HUES64 (cell line): ENCODE data around the gene NAP1L1.

Experiments used
- H3K27ac ChIP-seq: 2 replicates; pipeline ENCODE4 v1.7.0; 2013; ENCODE audit warnings: low read depth, low read length, inconsistent platforms
- H3K27me3 ChIP-seq: 2 replicates; pipeline ENCODE4 v1.6.1; 2013; ENCODE audit warnings: mild to moderate bottlenecking, low read length; ENCODE audit not compliant: insufficient read depth
- H3K36me3 ChIP-seq: 2 replicates; pipeline ENCODE4 v1.6.1; 2013; ENCODE audit warnings: mild to moderate bottlenecking, low read length; ENCODE audit not compliant: insufficient read depth
- H3K4me1 ChIP-seq: 2 replicates; pipeline ENCODE4 v1.6.1; 2013; ENCODE audit warnings: mild to moderate bottlenecking, low read length, moderate library complexity; ENCODE audit not compliant: insufficient read depth
- H3K4me3 ChIP-seq: 2 replicates; pipeline ENCODE4 v1.5.1; 2013; ENCODE audit warnings: mild to moderate bottlenecking, low read length, moderate library complexity
- H3K9ac ChIP-seq: 2 replicates; pipeline ENCODE4 v1.6.1; 2013; ENCODE audit warnings: mild to moderate bottlenecking, low read depth, low read length
- H3K9me3 ChIP-seq: 2 replicates; pipeline ENCODE4 v1.6.1; 2013; ENCODE audit warnings: low read depth, low read length; ENCODE audit not compliant: insufficient read depth
- WGBS: fragments of 150-250, 120-280 bp; methylation state at CpG from one replicate; pipeline ENCODE4 v1.1.7; 2013; ENCODE audit warnings: missing lambda C conversion rate; 5-methylcytosine and 5-hydroxymethylcytosine counted together

Gene NAP1L1

DNA sequence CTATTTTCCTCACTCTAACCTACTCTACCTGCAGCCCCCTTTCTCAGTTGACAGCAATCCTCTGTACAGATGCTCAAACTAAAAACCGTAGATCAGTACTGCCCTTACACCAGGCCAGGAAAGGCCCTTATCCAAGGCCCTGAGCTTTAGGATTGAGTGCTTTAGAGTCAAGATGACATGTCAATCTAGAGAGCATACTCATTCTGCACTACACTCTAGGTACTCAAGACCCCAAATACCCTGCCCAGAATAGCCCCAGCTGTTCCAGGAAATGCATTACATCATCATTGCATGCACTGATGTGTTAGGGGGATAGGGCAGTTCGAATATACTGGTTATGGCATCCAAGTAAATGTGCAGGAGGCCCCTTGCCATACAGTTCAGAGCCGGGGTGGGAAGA lies 49.4 kb downstream of the NAP1L1 start:
- H3K27me3 ChIP-seq: no peaks in the 10 kb centered on the region
- no peak overlapping the region for H3K9ac ChIP-seq
- no peak overlapping the region for H3K27ac ChIP-seq
- H3K4me1 ChIP-seq: peaks cover 34% of the 10 kb centered on the region
- 91% methylated on average over 3 of the region's 3 CpGs for WGBS
- no peaks in the 10 kb centered on the region for H3K9me3 ChIP-seq
- H3K4me3 ChIP-seq: no peak overlapping the region
- no peaks in the 10 kb centered on the region for H3K36me3 ChIP-seq

DNA sequence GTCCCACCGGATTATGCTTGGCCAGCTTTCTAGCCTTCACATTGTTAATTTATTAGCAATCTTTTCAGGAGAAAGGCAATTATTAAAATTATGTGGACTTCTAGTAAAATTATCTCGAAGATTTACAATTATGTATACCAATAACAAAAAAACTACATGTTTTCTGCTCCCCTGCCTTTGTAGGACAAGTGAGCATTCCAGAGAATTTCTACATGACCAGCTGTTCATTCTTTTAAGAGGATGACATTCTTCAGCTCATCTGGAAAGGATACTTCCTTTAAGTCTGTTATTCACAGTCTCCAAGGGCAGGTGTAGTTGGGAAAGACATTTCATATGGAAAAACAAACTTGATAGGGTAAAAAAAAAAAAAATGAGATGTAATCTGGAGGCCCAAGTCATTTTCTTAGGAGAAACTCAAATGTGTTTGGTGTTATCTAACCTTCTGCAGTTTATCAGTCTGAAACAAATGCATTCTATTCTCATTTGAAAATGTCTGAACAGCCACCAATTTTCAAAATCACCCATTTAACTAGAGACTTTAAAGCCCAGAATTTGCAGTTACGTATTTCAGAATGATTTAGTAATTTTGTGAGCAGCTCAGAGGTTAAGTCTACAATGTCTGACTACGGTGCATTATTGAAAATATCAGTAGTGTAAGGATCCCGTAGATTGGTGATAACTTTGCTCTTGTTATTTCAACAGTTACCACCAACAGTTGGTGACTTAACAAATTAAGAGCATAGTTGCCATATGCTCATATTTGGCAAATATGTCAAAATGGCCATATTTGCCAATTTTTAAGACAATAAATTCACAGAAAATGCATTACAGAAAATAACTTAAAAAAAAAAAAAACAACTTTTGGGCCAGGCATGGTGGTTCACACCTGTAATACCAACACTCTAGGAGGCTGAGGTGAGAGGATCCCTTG lies 51.1 kb downstream of the NAP1L1 start:
- Histone ChIP-seq H3K9me3 (no peaks in the 10 kb centered on the region), H3K4me1 (peaks cover 30% of the 10 kb centered on the region), H3K27ac (peak overlapping the region; percentile 86), H3K27me3 (no peaks in the 10 kb centered on the region), H3K9ac (peak overlapping the region; percentile 88), H3K36me3 (peaks cover 15% of the 10 kb centered on the region), H3K4me3 (peak overlapping the region; percentile 95)
- 78% methylated on average over 5 of the region's 5 CpGs for WGBS

DNA sequence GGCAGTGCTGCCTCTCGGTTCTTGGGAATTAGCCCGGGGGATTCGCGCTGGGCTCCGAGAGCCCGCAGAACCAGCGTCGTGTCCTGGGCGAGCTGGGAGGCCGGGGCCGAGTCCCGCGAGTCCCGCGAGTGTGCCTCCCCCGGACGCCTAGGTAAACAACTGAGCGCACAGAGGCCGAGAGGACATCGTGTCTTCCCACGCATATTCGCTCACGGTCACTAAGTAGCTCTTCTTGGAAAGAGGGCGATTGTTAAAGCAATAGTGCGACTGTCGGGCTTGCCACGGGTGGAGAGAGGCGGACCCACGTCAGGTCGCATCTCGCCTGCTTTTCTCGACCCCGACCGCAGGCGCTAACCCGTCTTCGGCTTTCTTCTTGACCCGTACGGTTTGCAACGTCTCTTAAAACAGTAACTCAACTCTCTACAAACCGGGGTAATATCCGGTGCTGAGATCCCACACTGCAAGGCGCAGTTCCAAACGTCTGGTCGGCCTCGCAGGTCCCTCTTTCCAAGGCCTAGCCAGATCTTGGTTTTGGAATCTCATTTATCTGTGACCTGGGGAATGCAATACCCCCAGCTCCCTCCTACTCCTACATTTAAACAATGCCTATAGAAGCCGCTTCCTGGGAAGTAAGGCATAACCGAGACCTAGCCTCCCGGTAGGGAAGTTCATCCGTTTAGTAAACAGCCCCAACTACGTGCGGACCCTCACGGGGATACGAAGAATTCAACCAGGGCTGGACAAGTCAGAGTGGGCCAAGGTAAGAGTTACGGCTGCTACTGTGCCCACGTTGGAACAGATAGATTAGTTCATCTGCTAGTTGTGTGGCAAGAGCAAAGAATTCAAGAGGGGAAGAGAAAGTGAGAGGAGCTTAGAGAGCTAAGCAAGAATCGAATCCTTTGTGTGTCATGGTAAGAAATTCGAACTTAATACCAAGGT lies 52.2 kb downstream of the NAP1L1 start:
- H3K4me3 ChIP-seq: peak overlapping the region; percentile 95
- no peaks in the 10 kb centered on the region for H3K27me3 ChIP-seq
- WGBS: under 1% methylated on average over 58 of the region's 58 CpGs
- H3K4me1 ChIP-seq: peaks cover 24% of the 10 kb centered on the region
- peak overlapping the region; percentile 88 for H3K9ac ChIP-seq
- H3K27ac ChIP-seq: peak overlapping the region; percentile 86
- peaks cover 24% of the 10 kb centered on the region for H3K36me3 ChIP-seq
- no peaks in the 10 kb centered on the region for H3K9me3 ChIP-seq

DNA sequence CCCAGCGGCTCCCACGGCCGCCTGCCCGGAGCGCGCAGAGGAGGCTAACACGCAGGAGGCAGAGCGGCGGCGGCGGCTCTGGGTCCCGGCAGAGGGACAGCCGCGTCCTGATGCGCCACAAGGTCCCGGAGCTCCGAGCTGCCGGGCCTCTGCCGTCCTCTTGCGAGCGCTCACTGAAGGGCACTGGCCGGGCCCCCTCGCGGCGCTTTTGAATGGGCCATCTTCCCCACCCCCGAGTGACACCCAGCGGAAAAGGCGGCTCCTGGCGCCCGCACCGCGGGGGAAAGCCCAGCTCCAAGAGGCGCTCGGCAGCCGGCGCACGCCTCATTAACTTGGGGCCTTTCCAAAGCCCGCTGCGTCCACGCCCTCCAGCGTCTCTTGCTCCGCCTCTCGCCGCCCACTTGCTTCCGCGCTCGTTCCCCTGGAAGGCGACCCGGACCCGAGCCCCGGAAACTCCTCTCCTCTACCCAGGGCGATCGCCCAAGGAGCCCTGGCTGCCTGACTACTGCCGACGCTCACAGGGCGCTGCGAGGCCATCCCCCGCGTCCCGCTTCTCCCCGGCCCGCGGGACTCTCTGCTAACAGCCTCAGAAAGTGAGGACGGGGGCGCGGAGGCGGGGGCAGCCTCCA lies 53.0 kb downstream of the NAP1L1 start, which contains the start of gene PHLDA1:
Gene PHLDA1, minus strand, starts transcription at position 363 of the 629 bp plus-strand sequence.
- Histone ChIP-seq H3K27ac (peak within 1 kb of the TSS; percentile 86), H3K9me3 (no peaks in the 10 kb centered on the region), H3K4me1 (peaks cover 23% of the 10 kb centered on the region), H3K36me3 (peaks cover 32% of the 10 kb centered on the region), H3K27me3 (no peaks in the 10 kb centered on the region), H3K4me3 (peak within 1 kb of the TSS; percentile 95), H3K9ac (peak within 1 kb of the TSS; percentile 88)
- under 1% methylated on average over 67 of the region's 67 CpGs for WGBS

DNA sequence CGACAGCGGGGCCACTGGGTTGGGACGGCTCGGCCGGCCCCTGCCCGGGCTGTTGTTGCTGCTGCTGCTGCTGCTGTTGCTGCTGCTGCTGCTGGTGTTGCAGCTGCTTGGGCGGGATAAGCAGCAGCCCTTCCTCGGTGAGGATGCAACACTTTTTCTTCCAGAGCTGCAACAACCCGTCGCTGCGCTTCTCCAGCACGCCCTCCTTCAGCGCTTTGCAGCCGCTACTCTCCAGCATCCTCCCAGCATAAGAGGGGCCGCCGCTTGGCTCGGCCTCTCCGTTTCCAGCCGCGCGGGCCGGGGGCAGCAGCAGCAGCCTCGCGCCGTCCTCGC lies 53.4 kb downstream of the NAP1L1 start:
- no peaks in the 10 kb centered on the region for H3K27me3 ChIP-seq
- WGBS: under 1% methylated on average over 26 of the region's 26 CpGs
- H3K4me3 ChIP-seq: peak overlapping the region; percentile 95
- peaks cover 33% of the 10 kb centered on the region for H3K36me3 ChIP-seq
- peaks cover 26% of the 10 kb centered on the region for H3K4me1 ChIP-seq
- peak overlapping the region; percentile 88 for H3K9ac ChIP-seq
- H3K27ac ChIP-seq: peak overlapping the region; percentile 86
- H3K9me3 ChIP-seq: no peaks in the 10 kb centered on the region

DNA sequence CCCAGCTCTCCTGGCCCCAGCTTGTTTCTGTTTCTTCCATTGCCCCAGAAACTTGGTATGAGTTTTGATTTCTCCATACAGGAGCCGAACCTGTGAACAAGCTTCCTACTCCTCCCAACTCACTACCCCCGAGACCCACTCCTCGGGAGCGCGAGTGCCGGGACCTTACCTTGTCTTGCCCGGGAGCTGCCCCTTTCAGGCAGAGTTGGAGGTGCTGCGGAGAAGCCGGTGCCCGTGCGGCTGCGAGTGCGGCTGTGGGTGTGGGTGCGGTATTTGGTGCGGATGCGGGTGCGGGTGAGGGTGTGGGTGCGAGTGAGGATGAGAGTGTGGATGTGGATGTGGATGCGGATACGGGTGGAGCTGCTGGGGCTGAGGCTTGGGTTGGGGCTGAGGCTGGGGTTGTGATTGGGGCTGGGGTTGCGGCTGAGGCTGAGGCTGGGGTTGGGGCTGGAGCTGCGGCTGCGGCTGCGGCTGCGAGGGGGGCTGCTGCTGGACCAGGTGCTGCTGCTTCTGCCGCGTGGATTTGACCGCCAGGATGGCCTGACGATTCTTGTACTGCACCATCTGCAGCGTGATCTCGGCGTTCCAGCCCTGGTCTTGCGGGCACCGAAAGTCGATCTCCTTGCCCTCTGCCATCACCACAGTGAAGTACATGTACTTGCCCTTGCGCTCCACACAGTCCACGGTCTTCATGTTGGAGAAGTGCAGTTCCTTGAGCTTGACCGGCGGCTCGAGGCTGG lies 54.0 kb downstream of the NAP1L1 start:
- H3K36me3 ChIP-seq: peaks cover 33% of the 10 kb centered on the region
- H3K27me3 ChIP-seq: no peaks in the 10 kb centered on the region
- H3K4me1 ChIP-seq: peaks cover 31% of the 10 kb centered on the region
- H3K9ac ChIP-seq: peak overlapping the region; percentile 88
- no peaks in the 10 kb centered on the region for H3K9me3 ChIP-seq
- under 1% methylated on average over 40 of the region's 40 CpGs for WGBS
- peak overlapping the region; percentile 95 for H3K4me3 ChIP-seq
- H3K27ac ChIP-seq: peak overlapping the region; percentile 86

DNA sequence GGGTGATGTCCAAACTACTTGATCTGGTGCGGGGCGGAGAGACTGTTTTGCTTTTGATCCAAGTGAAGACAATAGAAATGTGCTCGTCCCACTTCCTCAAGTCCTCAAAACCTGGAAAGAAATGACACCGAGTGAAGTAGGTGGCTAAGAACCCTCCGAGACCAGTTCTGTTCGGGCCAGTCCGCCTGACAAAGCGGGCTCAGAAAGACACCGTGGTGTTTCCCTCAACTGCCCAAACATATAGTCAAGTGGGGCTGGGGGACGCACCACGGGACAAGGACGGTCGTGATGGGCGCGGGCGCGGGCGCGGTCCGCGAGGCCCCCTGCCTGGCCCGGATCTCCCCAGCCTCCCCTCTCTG lies 54.5 kb downstream of the NAP1L1 start:
- Histone ChIP-seq H3K4me1 (peaks cover 36% of the 10 kb centered on the region), H3K4me3 (peak overlapping the region; percentile 95), H3K36me3 (peaks cover 33% of the 10 kb centered on the region), H3K9me3 (no peaks in the 10 kb centered on the region), H3K27me3 (no peaks in the 10 kb centered on the region), H3K27ac (peak overlapping the region; percentile 7; the same call in 1 of the 2 replicates), H3K9ac (peak overlapping the region; percentile 88)
- WGBS: under 1% methylated on average over 22 of the region's 22 CpGs

DNA sequence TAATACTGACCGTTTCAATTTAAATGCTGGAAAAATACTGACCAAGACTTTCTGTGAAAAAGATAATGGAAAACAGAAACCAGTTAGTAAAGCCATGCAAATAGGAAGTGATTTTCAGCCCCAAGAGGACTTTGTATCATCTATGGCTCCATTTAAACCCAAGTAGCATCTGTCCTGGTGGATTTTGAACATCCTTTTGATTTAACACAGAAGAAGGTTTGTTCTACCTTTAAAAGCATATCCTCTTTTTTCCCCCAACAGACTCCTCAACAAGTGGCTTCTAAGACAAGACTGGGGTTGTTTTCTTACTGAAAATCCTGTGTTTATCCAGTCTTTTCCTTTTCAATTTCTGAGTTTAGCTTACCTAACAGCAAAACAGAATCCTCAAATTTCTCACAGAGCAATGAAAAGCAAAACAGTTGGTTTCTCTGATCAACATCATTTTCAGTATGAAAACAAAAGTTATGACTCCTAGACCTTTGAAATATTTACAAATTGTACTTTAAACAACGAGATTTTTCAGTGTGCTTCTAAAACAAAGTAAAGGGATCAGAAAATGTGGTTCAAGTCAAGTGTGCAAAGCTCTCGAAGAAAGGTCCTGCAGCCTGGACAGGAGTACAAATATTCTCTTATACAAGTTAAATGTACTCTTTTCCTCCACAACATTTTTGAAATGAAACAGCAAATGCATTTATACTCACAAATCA lies 55.8 kb downstream of the NAP1L1 start:
- H3K4me3 ChIP-seq: peak overlapping the region; percentile 95
- peak overlapping the region; percentile 67 for H3K27ac ChIP-seq
- peak overlapping the region; percentile 88 for H3K9ac ChIP-seq
- 60% methylated on average over 3 of the region's 3 CpGs for WGBS
- H3K36me3 ChIP-seq: peaks cover 33% of the 10 kb centered on the region
- peaks cover 34% of the 10 kb centered on the region for H3K4me1 ChIP-seq
- H3K9me3 ChIP-seq: no peaks in the 10 kb centered on the region
- H3K27me3 ChIP-seq: no peaks in the 10 kb centered on the region

DNA sequence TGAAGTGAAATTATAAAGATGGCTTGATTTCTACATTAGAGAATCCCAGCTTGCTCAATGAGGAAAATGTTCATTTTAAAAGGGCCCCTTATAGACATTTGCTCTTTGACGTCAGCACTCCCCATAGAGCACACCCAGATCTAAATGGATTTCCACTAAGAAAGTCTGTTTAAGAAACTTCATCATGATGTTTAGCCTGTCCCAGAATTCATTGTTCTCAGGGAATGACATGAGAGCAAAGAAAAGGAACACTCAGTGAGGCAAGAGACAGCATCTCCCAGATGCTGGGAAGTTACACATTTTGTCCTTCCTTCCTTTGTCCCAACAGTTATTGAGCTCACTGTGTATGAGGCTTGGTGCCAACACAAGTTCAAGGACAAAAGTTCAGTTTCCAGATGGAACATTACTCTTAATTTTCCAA lies 57.8 kb downstream of the NAP1L1 start:
- no peak overlapping the region; the same call in 1 of the 2 replicates for H3K27ac ChIP-seq
- H3K9me3 ChIP-seq: no peaks in the 10 kb centered on the region
- H3K27me3 ChIP-seq: no peaks in the 10 kb centered on the region
- H3K4me3 ChIP-seq: 0 out of 2 replicates have a peak overlapping the region, but pooled peaks have one; percentile 1
- whole genome bisulfite sequencing: 86% methylated on average over 1 of the region's 1 CpG
- peaks cover 33% of the 10 kb centered on the region for H3K36me3 ChIP-seq
- no peak overlapping the region for H3K9ac ChIP-seq
- H3K4me1 ChIP-seq: peaks cover 24% of the 10 kb centered on the region
